HS-5 (cell line): ENCODE data around the gene PEX12.
"Not testable (repeated sequence)": the region's sequence is repeated elsewhere in the genome, so short reads cannot be mapped to it uniquely, and the experiment has no call there.

Experiments used
- DNase-seq: peaks from one replicate; pipeline ENCODE4 v3.0.0-alpha.2; 2012; ENCODE audit warnings: low read depth

PEX12 gene

DNA sequence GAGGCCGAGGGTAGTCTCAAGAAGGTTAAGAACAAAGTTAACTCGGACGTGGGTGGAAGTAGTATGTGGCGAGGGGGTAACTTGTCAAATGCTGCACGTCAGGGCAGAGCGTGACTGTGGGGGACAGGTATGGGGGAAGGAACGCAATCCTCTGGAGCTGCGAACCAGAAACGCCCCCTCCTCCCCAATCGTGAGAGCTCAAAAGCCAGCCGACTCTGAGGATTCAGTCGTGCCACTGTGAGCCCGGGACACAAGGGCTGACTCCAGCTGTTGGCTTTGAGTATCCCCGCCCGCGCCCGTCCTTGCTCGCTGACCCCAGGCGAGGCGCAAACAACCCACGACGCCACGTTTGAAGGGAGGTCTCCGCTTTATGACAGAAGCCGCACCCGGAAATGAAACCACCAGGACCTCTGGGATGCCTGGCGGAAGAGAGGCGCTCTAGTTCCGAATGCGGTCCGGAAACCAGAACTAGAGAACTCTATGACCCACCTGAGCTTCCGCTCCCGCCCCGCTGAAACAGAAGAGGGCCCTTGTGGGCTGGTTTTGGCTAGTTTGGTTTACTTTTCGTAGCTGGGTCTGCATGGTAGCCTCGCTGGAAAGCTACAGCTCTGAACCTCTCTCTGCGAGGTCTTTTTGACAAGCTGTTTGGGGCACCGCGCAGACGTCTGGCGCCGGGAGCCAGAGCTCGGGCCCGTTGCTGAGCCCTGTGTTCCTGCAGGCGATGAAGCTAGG lies at the start of gene PEX12:
Gene PEX12 (minus strand): TSS at position 375 of the 732 bp plus-strand sequence. CDS start 550 bp downstream, outside the sequence.
- peak; percentile 45 for DNase-seq

DNA sequence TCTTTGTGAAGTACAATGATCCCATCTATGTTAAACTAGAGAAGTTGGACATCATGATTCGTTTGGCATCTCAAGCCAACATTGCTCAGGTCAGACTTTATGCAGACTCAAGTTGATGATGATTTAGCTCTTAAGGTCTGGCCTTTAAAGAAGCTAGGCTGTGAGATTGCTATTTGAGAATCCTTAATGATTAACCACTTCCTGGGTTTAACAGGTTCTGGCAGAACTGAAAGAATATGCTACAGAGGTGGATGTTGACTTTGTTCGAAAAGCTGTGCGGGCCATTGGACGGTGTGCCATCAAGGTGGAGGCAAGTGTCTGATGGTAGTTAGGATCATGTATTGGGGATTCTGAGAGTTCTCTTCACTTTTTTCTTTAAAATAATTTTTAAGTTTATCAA lies 49.0 kb upstream of the PEX12 start:
- no peak for DNase-seq

DNA sequence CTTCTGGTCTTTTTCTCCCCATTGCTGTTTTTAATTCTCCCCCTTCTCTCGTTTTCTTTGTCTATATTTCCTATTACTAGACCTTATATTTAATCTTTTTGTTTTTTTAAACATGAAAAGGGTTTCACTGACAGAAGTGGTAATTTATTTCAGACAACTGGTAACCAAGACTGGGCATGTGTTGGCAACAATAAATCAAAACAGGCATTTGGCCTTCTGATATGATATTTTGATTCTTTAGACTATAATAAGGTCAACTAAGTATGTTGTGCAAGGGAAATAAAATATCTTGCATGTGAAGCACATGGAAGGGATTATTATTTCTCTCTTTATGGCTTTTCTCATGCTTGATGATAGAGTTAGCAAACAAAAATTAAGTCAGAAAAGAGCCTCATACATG lies 43.4 kb upstream of the PEX12 start:
- DNase-seq = no peak

DNA sequence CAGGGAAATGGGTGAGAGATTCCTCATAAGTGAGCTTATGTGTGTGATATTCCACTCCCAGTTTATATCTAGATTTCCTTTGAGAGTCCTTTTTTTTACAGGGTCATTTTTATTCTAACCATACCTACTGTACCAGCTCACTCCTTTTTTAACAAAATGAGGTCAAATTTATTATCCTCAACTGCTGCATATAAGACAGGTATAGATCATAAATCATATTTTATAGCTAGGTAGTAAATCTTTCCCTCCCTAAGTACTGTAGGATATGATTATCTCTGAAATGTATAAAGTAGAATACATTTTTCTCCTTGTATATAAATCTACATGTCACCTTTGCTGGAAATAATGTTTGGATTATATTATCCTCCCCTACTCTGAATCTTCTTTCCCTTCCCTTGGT lies 40.3 kb upstream of the PEX12 start:
- DNase-seq = no peak

DNA sequence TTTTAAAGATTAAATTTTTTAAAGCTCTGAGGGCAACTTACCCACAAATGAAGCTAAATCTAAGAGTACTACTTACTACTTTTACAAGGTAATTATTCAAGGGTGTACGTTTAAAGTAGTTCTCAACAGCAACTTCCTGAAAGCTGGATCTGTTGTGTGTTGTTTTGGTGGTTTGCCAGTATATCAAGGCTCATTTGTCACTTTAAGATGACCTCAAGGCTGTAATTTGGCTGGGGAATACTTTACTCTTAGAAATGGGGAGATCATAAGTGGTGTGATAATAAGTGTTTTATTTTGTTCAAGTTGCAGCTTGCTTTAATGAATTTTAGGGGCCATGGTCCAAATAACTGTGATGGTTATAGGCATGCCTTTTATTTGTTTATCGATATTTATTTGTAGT lies 39.1 kb upstream of the PEX12 start:
- DNase-seq = no peak

DNA sequence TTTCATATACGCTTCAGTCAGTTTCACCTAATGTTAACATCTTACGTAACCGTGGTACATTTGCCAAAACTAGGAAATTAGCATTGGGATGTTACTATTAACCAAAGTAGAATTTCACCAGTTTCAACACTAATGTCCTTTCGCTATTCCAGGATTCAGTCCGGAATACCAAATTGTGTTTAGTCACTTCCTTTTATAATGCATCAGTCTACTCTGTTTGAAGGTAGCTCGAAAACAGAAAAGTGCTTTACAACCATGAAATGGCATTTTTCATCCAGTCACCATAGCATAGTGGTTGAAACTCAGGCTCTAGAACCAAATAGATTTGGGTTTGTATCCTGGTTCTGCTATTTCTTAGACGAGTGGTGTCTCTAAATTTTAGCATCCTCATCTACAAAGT lies 38.2 kb upstream of the PEX12 start:
- no peak for DNase-seq

DNA sequence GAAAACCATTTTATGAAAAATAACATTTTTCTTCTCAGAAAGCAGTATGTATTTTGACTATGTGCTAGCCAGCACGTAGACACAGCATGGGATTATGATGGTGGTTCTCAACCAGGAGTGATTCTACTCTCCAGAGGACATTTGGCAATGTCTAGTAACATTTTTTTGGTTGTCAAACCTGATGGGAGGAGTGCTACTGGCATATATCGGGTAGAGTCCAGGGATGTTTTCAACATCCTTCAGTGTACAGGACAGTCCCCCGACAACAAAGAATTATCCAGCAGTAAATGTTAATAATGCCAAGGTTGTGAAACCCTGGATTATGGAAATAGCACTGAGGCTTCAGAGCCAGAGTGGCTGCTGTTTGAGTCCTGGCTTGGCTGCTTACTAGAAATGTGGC lies 36.4 kb upstream of the PEX12 start:
- no peak for DNase-seq

DNA sequence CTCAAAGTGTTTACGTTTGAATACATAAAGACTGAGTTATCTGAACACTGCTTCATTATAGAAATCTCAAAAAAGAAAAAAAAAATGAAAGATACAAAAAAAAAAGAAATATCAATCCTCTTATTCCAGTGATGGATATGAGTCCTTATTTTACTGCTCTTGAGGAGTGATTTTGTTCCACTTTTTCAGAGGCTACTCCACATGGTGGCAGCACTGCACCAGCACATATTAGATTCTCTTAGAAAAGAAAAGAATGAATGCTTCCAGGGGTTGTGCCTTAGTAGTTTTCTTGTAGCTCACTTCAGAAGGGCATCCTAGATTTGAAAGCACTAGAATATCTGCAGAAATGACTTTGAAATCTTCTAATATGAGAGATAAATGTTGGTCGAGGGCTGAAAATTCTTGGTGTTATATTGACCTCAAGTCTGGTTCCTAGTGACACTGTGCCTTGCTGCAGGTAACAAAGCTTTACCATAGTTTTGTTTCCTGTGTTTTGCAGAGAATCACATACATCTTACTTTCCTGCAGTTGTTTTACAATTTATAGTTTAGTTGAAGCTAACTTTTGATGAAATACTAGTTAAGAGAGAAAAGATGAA lies 34.7 kb upstream of the PEX12 start:
- DNase-seq = no peak

DNA sequence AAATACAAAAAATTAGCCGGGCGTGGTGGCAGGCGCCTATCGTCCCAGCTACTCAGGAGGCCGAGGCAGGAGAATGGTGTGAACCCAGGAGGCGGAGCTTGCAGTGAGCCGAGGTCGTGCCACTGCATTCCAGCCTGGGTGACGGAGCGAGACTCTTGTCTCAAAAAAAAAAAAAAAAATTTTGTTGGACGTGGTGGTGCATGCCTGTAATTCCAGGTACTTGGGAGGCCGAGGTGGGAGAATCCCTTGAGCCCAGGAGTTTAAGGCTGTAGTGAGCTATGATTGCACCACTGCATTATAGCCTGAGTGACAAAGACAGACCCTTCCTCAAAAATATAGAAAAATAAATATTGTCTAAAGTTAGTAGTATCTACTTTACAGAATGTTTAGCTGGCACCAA lies 32.4 kb upstream of the PEX12 start:
- DNase-seq = not testable (repeated sequence)

DNA sequence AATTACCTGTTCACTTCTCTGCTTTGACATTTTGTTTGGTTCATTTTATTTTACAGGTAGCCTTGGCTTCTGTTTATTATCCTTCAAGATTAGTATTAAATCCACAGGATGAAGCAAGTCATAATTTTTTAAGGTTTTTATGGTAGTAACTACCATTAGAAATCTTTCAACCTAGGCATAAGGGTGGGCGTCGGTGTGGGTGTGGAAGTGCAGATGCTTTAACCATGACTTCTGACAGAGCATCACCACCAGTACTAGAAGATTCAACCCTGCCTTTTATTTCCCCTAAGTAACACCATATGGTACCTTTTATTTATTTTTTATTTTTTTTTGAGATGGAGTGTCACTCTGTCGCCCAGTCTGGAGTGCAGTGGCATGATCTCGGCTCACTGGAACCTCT lies 31.5 kb upstream of the PEX12 start:
- DNase-seq = no peak

DNA sequence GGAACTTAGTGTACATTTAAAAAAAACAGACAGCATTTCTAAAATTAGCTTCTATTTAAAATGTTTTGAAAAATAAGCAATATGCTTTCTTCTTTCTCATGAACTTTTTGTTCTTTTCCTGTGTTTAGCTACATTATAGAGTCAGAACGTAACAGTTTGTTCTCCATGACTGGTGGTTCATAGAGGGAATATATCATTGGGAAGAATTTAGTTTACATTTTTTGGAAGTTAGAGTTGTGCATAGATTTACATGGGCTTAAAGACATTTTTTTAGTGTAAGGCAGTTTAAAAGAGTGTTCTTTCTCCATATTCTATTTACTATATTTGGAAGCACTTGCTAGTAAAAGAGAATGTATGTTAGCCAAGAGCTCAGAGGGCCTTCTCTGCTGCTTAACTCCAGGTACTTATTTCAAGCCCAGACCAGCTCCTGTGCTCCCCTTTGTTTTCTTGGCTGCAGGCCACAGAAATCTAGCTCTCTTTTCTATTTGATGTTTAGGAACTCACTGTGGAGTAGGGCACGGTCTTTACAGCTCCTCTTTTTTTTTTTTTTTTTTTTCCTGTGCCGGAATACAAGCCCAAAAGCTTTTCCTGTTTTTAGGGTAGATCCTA lies 29.0 kb upstream of the PEX12 start:
- no peak for DNase-seq

DNA sequence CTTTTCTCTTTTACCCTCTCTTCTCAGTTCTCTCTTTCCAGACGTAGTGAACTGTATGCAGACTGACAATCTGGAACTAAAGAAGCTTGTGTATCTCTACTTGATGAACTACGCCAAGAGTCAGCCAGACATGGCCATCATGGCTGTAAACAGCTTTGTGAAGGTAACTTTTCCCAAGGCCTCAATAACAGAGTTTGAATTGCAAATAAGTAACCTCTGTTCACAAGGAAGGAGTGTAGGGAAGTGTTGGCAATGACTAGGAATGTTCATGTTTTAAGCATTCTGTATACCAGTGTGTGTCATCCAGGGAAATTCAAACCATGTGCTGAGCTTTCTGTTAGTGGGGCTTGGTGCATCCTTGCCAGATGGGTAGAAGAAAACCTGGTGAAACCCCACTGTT lies 27.3 kb upstream of the PEX12 start:
- DNase-seq = peak; percentile 26

DNA sequence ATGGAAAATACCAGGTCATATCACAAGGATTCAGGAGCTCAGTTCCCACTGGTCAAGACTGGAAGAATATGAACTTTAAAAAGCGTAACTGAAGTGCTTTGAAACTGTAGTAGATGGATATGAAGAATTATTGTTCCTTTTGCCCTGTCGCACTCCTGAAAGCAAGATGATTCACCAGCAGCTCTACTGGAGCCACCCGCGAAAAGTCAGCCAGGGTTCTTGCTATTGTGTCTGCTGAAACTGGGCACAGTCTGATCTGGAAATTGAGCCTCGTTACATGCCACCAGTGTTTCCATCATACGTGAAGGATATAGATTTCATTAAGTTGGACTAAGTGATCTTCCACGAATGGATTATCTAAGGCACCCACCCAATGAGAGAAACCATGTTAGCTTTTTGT lies 25.3 kb upstream of the PEX12 start:
- DNase-seq = no peak

DNA sequence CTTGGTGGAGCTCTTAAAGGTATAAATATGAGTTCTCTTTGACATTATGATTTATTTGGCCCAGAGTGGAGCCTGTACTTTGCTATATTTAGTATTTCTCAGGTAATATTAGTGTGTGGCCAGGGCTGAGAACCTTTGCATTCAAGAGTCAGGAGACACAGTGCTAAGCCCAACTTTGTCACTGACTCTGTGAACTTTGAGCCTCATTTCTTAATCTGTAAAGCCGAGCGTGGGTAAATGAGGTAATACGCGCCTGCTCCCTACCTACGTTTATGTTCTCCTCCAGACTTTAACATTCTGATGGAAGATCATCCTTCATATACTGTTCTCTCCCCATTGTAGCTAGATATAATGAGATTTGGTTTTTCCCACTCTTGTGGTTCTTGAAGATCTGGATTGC lies 19.2 kb upstream of the PEX12 start:
- no peak for DNase-seq

DNA sequence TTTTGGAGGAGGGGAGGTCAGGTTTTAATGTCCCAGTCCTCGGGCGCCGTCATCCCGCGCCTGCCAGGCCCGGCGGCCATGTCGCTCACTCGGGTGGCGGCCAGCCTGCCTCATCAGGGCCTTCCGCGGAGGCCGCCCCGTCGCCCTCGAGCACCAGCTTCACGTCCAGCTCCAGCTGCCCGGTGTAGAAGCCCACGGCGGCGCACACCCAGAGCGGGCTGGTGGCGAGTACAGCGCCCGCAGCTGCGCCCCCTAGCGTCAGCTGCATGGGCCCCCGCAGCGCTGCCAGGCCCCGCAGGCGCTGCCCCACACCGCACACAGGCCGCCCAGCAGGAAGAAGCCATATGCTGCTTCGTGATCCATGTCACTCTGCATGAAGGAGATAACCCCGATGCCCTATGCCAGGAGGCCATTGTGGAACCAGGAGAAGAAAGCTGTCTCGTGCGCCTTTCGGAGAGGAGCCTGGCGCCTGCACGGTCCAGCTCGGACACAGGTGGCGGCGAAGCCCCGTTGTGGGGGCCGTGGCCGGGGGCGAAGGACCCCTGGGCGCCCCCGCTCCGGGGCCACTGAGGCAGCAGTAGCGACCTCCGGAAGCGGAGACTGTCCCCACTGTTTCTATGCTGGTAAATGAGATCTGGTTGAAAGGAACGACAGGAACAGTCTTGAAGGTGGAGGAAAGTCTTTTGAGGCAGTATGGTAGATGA lies 18.3 kb upstream of the PEX12 start:
- no peak for DNase-seq

DNA sequence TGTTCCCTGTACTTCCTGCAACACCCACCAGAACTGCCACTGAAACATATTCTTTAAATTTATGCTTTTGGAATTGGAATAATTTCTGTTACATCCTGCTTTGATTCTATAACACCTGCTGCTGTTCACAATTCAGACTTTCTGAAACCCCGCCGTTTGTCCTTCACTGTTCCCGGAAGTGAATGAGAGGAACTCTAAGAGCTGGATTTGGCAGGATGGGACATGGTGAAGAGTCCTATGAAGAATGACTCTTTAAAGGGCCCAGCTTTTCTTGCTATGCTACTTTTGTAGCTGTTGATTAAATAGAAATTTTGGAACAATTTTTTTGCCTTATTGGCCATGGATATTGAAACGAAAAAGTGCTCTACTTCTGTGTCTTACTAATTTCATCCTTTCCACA lies 17.7 kb upstream of the PEX12 start:
- DNase-seq = no peak

DNA sequence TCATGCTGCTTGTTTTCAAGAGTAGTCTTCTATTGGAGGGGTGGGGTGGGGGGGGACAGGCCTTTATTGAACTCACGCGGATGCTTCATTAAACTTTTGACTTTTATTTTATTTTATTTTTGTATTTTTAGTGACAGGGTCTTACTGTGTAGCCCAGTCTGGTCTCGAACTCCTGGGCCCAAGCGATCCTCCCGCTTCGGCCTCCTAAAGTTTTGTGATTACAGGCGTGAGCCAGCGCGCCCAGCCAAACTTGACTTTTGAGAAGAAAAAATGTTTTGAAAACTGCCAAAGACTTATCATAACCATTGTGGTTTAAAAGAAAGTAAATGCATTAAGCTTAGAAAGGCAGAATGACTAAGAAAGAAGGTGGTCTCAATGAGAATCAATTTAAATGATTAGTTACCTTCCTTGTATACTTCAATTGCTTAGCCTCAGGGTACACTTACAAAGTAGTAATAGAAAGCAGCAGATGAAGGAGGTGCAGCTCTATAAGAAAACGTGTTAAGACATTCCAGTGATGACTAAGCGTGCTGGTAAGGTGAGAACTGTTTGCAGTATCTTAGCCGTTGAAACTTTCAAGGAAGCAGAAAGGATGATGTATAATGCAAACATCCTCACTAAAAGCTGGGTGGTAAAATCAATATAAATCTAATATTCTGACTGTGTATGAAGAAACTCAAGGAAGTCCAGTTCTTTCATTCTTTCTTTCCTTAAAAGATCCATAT lies 10.0 kb upstream of the PEX12 start:
- peak; percentile 61 for DNase-seq

DNA sequence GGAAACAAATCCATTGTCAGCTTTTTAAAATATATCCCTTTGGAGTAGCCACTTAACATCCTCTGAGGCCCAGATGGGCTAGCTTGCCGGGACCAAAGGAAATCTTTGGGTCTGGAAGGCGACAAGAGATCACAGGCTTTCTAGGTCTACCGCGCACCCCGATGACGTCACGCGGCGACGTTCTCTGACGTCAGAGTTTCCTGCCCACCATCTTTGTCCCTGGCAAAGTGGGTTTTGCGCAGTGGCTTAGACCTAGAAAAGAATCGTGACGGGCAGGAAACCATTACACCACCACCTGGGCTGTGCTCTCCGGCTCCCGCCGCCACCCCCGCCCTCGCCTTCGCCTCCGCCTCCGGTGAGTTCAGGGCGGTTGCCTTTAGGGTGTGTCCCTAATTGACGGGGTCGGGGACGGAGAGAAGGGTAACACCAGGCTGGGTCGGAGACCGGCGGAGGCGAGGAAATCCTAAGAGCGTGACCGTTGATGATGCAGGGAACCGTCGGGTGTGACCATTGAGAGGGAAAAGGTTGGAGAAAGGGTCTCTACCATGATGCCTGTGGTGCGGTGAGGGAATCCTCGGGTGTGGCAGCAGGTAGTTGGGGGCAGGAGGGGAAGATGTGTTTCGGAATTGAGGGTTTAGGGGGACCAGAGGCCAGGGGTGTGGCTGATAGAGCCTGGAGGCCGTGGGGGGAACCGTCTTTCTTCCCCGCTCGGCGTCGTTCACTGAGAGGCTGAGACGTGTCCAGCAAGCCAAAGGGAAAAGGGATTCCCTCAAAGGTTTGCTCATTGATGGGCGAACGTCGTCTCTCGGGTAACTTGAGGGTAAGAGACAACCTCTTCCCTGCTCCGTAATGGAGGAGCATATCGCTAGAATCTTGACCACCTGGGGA lies 8.9 kb upstream of the PEX12 start, which contains the start of gene AP2B1:
Gene AP2B1 (plus strand): TSS at position 249 of the 888 bp plus-strand sequence. CDS start 6,709 bp downstream, outside the sequence.
- peak; percentile 93 for DNase-seq

DNA sequence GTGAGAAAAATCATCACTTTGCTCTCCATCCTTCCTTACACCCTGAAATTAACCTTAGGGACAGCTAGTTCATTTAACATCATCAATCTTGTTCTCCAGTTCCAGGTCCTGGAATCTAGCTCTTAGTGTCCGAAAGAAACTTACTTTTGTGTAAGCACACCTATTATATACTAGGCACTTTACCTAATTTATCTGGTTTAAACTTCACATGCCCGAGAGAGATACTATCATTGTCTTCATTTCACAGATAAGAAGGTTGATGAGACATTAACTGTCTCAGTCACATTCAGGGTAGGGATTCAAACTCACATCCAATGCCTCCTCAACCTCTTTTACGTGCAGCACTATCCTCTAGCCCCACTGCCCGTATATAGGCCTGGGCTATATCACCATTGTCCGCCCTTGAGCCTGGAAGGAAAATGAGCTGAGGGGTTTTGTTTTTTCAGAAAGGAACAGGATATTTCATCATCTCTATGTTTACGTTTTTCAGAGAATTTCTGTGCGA lies 8.2 kb upstream of the PEX12 start:
- no peak for DNase-seq

DNA sequence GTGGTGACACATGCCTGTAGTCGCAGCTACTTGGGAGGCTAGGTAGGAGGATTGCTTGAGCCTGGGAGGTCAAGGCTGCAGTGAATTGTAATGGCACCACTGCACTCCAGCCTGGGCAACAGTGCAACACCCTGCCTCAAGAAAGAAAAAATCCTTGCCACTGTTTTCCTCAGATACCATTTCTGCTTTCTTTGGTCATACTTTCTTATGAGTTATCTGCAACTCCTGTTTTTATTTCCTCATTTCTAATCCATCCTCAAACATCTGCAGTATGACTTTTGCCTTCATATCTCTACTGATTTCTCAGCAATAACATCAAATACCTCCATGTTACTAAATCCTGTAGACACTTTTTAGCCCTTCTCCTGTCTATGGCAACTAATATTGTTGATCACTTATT lies 5.7 kb upstream of the PEX12 start:
- no peak for DNase-seq

DNA sequence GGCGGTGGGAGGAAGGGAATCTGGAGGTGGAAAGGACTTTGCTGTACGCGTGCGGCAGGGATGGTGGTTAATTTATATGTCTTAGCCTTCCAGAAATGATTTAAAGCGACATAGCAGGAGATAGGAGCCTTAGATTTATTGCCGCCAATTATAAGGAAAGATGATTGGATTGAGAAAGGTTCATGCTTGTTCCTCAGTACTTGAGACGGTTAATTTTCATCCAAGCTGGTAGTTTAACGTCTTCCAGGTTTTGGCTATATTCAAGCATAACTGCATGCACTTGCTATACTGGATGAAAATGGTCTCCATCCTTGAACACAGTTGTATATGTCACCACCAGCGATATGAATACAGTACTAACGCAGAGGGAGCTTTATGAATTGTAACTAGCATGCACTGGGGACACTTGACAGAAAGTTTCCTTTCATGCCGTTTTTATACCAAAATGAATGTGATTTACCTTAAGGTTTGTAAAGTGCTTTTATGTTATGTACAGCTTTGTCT lies 610 bp upstream of the PEX12 start:
- no peak for DNase-seq
